B cell (primary cell): ENCODE measurements around the gene POMP. TPM values are rescaled to one million over a fixed set of nuclear protein-coding genes. Genes with fewer than 3 reads are reported as not detected.

ENCODE experiments used
- ATAC-seq: fragments of 200-7000 bp; cut with Tn5 transposase; one replicate; pipeline ENCODE4 v1.10.0; 2021; ENCODE audit warnings: low read depth, mild to moderate bottlenecking, moderate number of reproducible peaks, moderate library complexity
- CTCF ChIA-PET: fragments of 350-600 bp; sonication (Branson Sonifier 250); formaldehyde crosslinking; loops from one replicate; lab custom pipeline; 2021; ENCODE audit warnings: antibody characterized with exemption, inconsistent platforms; lab: Charles Lee
- POLR2A ChIA-PET: fragments of 350-600 bp; sonication (Branson Sonifier 250); formaldehyde crosslinking; loops from one replicate; lab custom pipeline; 2021; ENCODE audit warnings: antibody characterized with exemption; lab: Charles Lee
- DNase-seq: peaks from one replicate; pipeline ENCODE4 v3.0.0; 2013
- H2AFZ ChIP-seq: 2 replicates; pipeline ENCODE4 v1.6.1; 2012; ENCODE audit warnings: mild to moderate bottlenecking, low read depth, low read length; ENCODE audit not compliant: insufficient read depth, poor library complexity, severe bottlenecking
- H3K27ac ChIP-seq, 2 donors: 1 replicate in 1 of 2; 2 replicates in 1 of 2; pipeline ENCODE4 v1.5.1; 2012 to 2013; ENCODE audit warnings: low read length in 2 of 2, mild to moderate bottlenecking in 2 of 2, moderate library complexity in 1 of 2
- H3K27me3 ChIP-seq, 4 experiments: fragments of 200-600 bp in 1 of 4; sonication (generic) in 1 of 4; replicated peaks in 1 of 4; 1 replicate in 2 of 4; 2 replicates in 2 of 4; pipeline versions ENCODE4 v1.6.1 to v1.7.0; 2013 to 2016; ENCODE audit warnings: low read length in 3 of 4, mild to moderate bottlenecking in 2 of 4, mixed read lengths in 1 of 4, moderate library complexity in 1 of 4; ENCODE audit not compliant: insufficient read depth in 4 of 4, control insufficient read depth in 3 of 4; ENCODE audit errors: control extremely low read depth in 1 of 4
- H3K36me3 ChIP-seq, 2 experiments: replicated peaks in 1 of 2; 1 replicate in 1 of 2; 2 replicates in 1 of 2; pipeline versions ENCODE4 v1.6.1 to v1.7.1; 2013; ENCODE audit warnings: low read length in 1 of 2; ENCODE audit not compliant: insufficient read depth in 2 of 2, control insufficient read depth in 1 of 2; ENCODE audit errors: control extremely low read depth in 1 of 2, extremely low read depth in 1 of 2
- H3K4me1 ChIP-seq, 2 donors: fragments of 200-600 bp in 1 of 2; sonication (generic) in 1 of 2; 1 replicate in 1 of 2; 2 replicates in 1 of 2; pipeline versions ENCODE4 v1.5.1 to v1.6.1; 2013 to 2017; ENCODE audit warnings: low read length in 2 of 2; ENCODE audit not compliant: control insufficient read depth in 2 of 2, insufficient read depth in 2 of 2
- H3K4me2 ChIP-seq: replicated peaks from 2 replicates; pipeline ENCODE3; 2012; ENCODE audit warnings: mild to moderate bottlenecking, low read depth, low read length; ENCODE audit not compliant: poor library complexity, severe bottlenecking
- H3K4me3 ChIP-seq, 5 experiments: fragments of 200-600 bp in 1 of 5; sonication (generic) in 1 of 5; 1 replicate in 3 of 5; 2 replicates in 2 of 5; pipeline versions ENCODE4 v1.5.1 to v1.7.0; 2011 to 2016; ENCODE audit warnings: low read length in 4 of 5, mild to moderate bottlenecking in 4 of 5, low read depth in 2 of 5, control low read depth in 1 of 5, moderate library complexity in 1 of 5; ENCODE audit not compliant: insufficient read depth in 1 of 5; ENCODE audit errors: control extremely low read depth in 1 of 5, extremely low read depth in 1 of 5
- H3K79me2 ChIP-seq: fragments of 200-600 bp; sonication (generic); one replicate; pipeline ENCODE4 v1.6.0; 2016; ENCODE audit warnings: low read length; ENCODE audit not compliant: control insufficient read depth, insufficient read depth
- H3K9ac ChIP-seq: fragments of 200-600 bp; sonication (generic); 2 replicates; pipeline ENCODE4 v1.6.1; 2017; ENCODE audit warnings: mild to moderate bottlenecking, low read length, moderate library complexity
- H3K9me3 ChIP-seq, 3 donors: one replicate each; pipeline versions ENCODE4 v1.6.1 to v1.7.1; 2013; ENCODE audit warnings: low read length in 2 of 3; ENCODE audit not compliant: control insufficient read depth in 2 of 3, insufficient read depth in 1 of 3; ENCODE audit errors: control extremely low read depth in 1 of 3
- H4K20me1 ChIP-seq: 2 replicates; pipeline ENCODE4 v1.6.0; 2012; ENCODE audit warnings: mild to moderate bottlenecking, low read length; ENCODE audit not compliant: insufficient read depth, control insufficient read depth, poor library complexity, severe bottlenecking
- H3K27ac Mint-ChIP-seq: one replicate; pipeline ENCODE4 v1.8.0; 2021; ENCODE audit warnings: mixed read lengths
- H3K27me3 Mint-ChIP-seq: one replicate; pipeline ENCODE4 v1.8.0; 2021; ENCODE audit warnings: mixed read lengths
- H3K4me1 Mint-ChIP-seq: one replicate; pipeline ENCODE4 v1.8.0; 2021; ENCODE audit warnings: mixed read lengths
- H3K4me3 Mint-ChIP-seq: one replicate; pipeline ENCODE4 v1.8.0; 2021; ENCODE audit warnings: mixed read lengths
- H3K9me3 Mint-ChIP-seq: one replicate; pipeline ENCODE4 v1.8.0; 2022; ENCODE audit warnings: mixed read lengths; ENCODE audit not compliant: insufficient read depth
- EZH2 ChIP-seq: IDR thresholded peaks from 2 replicates; pipeline ENCODE4 v1.6.1; 2012; ENCODE audit warnings: borderline replicate concordance, low read depth, mild to moderate bottlenecking, moderate library complexity, low read length; ENCODE audit not compliant: insufficient read depth, poor library complexity, severe bottlenecking
- WGBS: methylation state at CpG from one replicate; pipeline ENCODE4 v1.1.5; 2013; ENCODE audit warnings: missing lambda C conversion rate; ENCODE audit not compliant: insufficient coverage; 5-methylcytosine and 5-hydroxymethylcytosine counted together
- intact Hi-C: fragments of 100-400 bp; cut with micrococcal nuclease; formaldehyde crosslinking; loops from one replicate; pipeline ENCODE4 v1.10.0; 2022
- polyA plus RNA-seq: library from polyadenylated mRNA; depleted of rRNA; stranded (reverse); fragments of >200 nt; gene quantifications from 2 replicates; pipeline ENCODE4 v1.2.3, GENCODE V29; 2012
- total RNA-seq, 2 donors: library from RNA; stranded (reverse); fragments of 120-200 nt in 1 of 2; gene quantifications; 1 replicate in 1 of 2; 2 replicates in 1 of 2; pipeline versions ENCODE4 v1.2.3 to v1.2.4, GENCODE V29; 2013 to 2022
- TF ChIP-seq, protein P1 (sequence below): fragments of 200-600 bp; IDR thresholded peaks from one replicate; pipeline ENCODE4 v1.8.0; 2022; ENCODE audit warnings: antibody characterized with exemption, mild to moderate bottlenecking

Gene POMP
- total and polyA plus RNA-seq, 2 donors (not counting 1 experiment from before 2014, with no cell fraction given): 14.0 to 28.7 TPM

DNA sequence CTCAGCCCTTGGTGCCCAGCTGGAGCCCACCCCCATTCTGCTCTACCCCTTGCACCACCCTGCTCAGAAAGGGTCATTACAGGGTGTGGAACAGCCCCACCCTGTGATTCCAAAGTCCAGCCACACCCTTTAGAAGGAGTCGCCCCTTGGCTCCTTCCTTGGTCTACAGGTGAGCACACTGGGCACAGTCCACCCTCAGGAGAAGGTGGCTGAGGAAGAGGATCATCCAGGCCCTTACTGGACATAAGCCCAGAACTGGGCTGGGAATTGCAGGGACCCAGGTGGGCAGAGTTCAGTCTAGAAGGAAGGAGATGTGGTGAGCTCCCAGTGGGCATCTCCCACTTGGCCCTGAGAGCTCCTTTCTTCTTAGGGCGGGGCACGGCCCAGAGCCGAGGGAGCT lies 51.2 kb downstream of the POMP start:
- WGBS: 88% methylated on average over 1 of the region's 4 CpGs
- Mint-ChIP-seq H3K9me3 (no peaks in the 10 kb centered on the region), H3K4me1 (peaks cover 14% of the 10 kb centered on the region), H3K27me3 (no peaks in the 10 kb centered on the region), H3K4me3 (no peak overlapping the region), H3K27ac (no peak overlapping the region)
- Histone ChIP-seq H3K4me2 (no peak overlapping the region), H3K27me3 (no peaks in the 10 kb centered on the region), H3K9ac (no peak overlapping the region), H4K20me1 (no peaks in the 10 kb centered on the region), H3K4me1 (peaks cover 7 to 8% of the 10 kb centered on the region in 2 donors), H3K4me3 (no peak overlapping the region), H3K36me3 (peaks cover 8 to 20% of the 10 kb centered on the region in 2 experiments), H2AFZ (no peak overlapping the region), H3K9me3 (no peaks in the 10 kb centered on the region), H3K27ac (no peak overlapping the region), H3K79me2 (peaks cover 7% of the 10 kb centered on the region)
- POLR2A ChIA-PET: interaction anchor here (0.5 kb wide), 1 partner anchor 1225 kb away, joined by 4 read pairs; no protein-coding TSS in a partner anchor
- DNase-seq (no peak), ATAC-seq (no peak)
- CTCF ChIA-PET: interaction anchor here (1.1 kb wide), 1 partner anchor 9 kb away, joined by 3 read pairs; the partner anchor contains the start of gene SLC46A3
- intact Hi-C loops: no loop called here
- TF ChIP-seq EZH2: no peak

DNA sequence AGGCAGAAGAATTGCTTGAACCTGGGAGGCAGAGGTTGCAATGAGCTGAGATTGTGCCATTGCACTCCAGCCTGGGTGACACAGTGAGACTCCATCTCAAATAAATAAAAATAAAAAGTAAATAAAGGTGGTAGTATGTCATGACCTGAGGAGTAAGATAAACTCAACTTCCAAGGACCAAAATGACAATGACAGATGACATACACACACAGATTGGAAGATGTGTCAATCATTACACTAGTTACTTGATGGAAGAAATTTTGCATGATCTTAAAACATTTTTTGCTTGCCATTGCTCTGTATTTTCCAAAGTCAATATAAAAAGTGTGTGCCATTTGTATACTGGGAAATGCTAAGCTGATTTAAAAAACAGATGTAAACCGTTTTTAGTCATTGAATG lies 55.7 kb downstream of the POMP start:
- Histone ChIP-seq H3K9me3 (no peaks in the 10 kb centered on the region), H3K79me2 (peaks cover 32% of the 10 kb centered on the region), H3K9ac (no peak overlapping the region), H2AFZ (no peak overlapping the region), H3K27me3 (no peaks in the 10 kb centered on the region), H3K36me3 (peaks cover 2 to 9% of the 10 kb centered on the region in 2 experiments), H3K4me3 (no peak overlapping the region), H3K4me1 (peaks cover 14 to 18% of the 10 kb centered on the region in 2 donors), H3K4me2 (no peak overlapping the region), H4K20me1 (no peaks in the 10 kb centered on the region), H3K27ac (no peak overlapping the region)
- ChIA-PET POLR2A (interaction anchor here (0.7 kb wide), 1 partner anchor 329 kb away, joined by 5 read pairs; no protein-coding TSS in a partner anchor), CTCF (no interaction called here)
- Mint-ChIP-seq H3K9me3 (no peaks in the 10 kb centered on the region), H3K27ac (no peak overlapping the region), H3K4me3 (no peak overlapping the region), H3K4me1 (peaks cover 24% of the 10 kb centered on the region), H3K27me3 (no peaks in the 10 kb centered on the region)
- intact Hi-C loops: loop anchor here (5.0 kb wide), 3 partner anchors 292 to 1462 kb away; partner anchors contain the start of genes RASL11A and RPL21
- 94% methylated on average over 1 of the region's 1 CpG for whole genome bisulfite sequencing
- TF ChIP-seq, protein P1, sequence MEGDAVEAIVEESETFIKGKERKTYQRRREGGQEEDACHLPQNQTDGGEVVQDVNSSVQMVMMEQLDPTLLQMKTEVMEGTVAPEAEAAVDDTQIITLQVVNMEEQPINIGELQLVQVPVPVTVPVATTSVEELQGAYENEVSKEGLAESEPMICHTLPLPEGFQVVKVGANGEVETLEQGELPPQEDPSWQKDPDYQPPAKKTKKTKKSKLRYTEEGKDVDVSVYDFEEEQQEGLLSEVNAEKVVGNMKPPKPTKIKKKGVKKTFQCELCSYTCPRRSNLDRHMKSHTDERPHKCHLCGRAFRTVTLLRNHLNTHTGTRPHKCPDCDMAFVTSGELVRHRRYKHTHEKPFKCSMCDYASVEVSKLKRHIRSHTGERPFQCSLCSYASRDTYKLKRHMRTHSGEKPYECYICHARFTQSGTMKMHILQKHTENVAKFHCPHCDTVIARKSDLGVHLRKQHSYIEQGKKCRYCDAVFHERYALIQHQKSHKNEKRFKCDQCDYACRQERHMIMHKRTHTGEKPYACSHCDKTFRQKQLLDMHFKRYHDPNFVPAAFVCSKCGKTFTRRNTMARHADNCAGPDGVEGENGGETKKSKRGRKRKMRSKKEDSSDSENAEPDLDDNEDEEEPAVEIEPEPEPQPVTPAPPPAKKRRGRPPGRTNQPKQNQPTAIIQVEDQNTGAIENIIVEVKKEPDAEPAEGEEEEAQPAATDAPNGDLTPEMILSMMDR: no peak
- no peak for TF ChIP-seq EZH2
- ATAC-seq (no peak), DNase-seq (no peak)
